DND-41 (cell line): ENCODE measurements around the gene ADK.

Experiments used
- CTCF ChIP-seq: IDR thresholded peaks from 2 replicates; pipeline ENCODE4 v1.5.1; 2012; ENCODE audit warnings: borderline replicate concordance, low read length, moderate library complexity, mild to moderate bottlenecking; ENCODE audit not compliant: poor library complexity, severe bottlenecking; ENCODE audit errors: extremely low read depth
- EZH2 ChIP-seq: IDR thresholded peaks from 3 replicates; pipeline ENCODE4 v1.6.1; 2012; ENCODE audit warnings: borderline replicate concordance, low read depth, mild to moderate bottlenecking, moderate library complexity, low read length, inconsistent platforms; ENCODE audit not compliant: severe bottlenecking

- TF ChIP-seq CTCF: no peak
- no peak for TF ChIP-seq EZH2
Observed at GRCh38 chr10:74675484-74675883, 524.5 kb downstream of the ADK start.
